DMS 273 (cell line): Measurements from ENCODE around the gene NUTM2A.
"Not testable (repeated sequence)": the region's sequence is repeated elsewhere in the genome, so short reads cannot be mapped to it uniquely, and the experiment has no call there.

Experiments
- DNase-seq: peaks from one replicate; lab custom pipeline; 2025; ENCODE audit not compliant: unreplicated experiment; lab: John Stamatoyannopoulos, UW

Gene NUTM2A

DNA sequence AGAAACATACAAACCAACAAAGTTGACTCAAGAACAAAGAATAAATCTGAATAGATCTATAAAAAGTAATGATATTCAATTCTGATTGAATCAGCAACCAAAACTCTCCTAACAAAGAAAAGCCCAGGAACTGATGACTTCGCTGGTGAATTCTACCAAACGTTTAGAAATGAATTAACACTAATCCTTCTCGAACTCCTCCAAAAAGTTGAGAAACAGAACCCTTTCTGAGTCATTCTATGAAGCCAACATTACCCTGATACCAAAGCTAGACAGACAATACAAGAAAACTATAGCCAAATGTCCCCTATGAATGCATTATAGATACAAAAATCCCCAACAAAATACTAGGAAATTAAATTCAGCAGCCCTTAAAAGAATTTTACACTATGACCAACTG, 16.9 kb downstream of the NUTM2A start:
- DNase-seq = not testable (repeated sequence)

DNA sequence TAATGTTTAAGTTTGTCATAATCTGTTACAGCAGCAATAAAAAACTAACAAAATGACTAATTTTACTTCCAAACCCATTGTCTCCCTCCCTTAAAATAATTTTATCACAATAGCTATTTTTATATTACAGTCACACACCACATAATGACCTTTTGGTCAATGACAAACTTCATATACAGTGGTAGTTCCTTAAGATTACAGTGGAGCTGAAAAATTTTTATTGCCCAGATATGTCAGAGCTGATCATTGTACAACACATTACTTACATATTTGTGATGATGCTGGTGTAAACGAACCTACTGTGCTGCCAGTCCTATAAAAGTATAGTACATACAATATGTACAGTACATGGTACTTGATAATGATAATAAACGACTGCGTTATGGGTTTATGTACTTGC, 22.1 kb downstream of the NUTM2A start:
- not testable (repeated sequence) for DNase-seq

DNA sequence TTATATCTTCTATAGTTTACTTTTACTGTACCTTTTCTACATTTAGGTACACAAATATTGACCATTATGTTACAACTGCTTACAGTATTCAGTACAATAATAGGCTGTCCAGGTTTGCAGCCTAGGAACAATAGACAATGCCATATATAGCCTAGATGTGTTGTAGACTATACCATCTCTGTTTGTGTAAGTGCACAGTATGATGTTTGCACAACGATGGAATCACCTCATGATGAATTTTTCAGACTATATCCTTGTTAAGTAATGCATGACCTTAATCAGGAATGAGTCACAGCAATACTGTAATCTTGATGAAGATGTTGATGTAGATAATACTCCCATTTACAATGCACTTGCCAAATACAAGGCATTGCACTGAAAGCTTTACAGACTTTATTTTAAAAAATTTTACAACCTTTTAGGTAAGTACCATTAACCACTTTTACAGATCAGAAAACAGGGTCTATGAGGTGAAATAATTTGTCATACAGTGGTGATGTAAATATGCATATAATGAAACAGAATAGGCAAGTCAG, 23.6 kb downstream of the NUTM2A start:
- DNase-seq = not testable (repeated sequence)

- DNase-seq = not testable (repeated sequence)
These were observed 55.6 kb downstream of the NUTM2A start for GRCh38 chr10:87280749-87281392.
